8988T (cell line): Measurements from ENCODE around the gene RASA4B.
"Not testable (repeated sequence)": the region's sequence is repeated elsewhere in the genome, so short reads cannot be mapped to it uniquely, and the experiment has no call there.

Experiments used
- DNase-seq: peaks from one replicate; pipeline ENCODE4 v3.0.0; 2011

RASA4B gene

DNA sequence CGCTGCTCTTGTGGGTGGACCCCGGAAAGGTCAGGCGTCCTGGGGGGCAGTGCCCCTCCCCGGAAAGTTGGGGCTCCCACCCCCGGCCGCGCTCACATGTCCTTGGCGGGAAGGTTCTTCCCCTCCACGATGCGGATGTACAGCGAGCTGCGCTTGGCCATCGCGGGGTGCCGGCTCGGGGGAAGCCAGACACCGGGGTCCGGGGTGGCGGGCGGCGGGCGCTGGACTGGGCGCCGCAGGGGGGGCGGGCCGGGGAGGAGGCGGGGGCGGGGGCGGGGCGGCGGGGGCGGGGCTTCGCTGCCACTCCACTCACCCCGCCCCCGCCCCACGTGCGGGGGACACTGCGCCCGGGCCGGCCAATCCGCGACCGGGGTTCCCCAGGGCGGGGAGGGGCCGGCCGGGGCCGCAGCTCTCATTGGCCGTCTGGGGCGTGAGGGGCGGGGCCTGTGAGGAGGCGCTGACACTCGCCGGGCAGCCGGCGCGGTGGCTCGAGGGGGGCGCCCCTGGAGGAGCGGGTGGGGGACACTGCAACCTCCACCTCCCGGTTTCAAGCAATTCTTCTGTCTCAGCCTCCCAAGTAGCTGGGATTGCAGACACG, at the start of gene RASA4B:
Gene RASA4B (minus strand): TSS at position 228 of the 598 bp plus-strand sequence. CDS start 67 bp downstream, at position 161.
- not testable (repeated sequence) for DNase-seq

DNA sequence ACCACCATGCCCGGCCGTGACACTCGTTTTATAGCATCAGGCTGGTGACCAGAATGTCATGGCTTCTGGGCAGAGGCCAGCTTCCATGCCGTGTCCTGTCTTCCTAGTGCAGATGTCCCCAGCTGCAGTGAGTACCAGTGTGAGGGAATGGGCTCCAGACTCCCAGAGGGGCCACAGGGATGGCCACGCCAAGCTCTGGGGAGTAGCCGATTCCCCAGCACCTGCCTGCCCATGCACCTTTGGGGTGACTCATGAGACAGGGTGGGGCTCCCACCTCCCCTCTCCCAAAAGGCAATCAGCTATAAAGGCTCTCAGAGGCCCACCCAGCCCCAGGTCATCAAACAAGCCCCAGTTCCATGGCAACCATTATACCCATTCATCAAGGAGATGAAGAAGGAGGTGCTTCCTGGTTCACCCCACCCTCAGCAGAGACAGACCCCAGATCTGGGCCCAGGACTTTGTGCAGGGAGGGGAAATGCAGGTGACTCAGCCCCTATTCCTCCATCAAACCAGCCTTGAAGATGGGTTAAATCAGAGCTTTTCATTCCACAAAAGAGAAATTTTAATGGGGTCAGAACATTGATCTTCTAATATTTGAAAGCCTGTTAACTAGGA, 33.3 kb upstream of the RASA4B start, which contains the start of gene SPDYE2:
Gene SPDYE2 (plus strand): TSS at position 419 of the 615 bp plus-strand sequence. CDS start 2,030 bp downstream, outside the sequence.
- not testable (repeated sequence) for DNase-seq

DNA sequence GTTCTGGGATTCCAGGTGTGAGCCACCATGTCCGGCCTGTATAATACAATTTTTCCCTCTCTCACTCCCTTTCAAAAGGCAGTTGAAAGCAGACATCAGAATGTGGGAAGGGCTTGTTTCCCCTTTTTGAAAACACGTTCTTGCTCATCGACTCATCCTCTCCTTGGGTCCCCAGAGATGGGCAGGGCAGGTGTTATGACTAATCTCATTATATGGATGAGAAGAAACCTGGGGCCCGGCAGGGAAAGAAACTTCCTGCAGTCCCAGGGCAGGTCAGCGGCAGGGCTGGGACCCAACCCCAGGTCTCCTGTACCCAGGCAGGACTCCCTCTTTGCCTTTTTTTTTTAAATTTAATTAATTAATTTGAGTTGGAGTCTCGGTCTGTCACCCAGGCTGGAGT, 28.8 kb upstream of the RASA4B start:
- not testable (repeated sequence) for DNase-seq

DNA sequence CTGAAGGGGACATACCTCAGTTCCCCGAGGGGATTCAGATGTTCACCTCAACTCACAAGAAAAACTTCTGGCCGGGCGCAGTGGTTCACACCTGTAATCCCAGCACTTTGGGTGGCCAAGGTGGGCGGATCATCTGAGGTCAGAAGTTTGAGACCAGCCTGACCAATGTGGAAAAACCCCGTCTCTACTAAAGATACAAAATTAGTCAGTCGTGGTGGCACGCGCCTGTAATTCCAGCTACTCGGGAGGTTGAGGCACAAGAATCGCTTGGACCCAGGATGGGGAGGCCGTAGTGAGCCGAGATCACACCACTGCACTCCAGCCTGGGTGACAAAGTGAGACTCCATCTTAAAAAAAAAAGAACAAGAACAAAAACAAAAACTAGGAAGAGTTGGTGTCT, 27.7 kb upstream of the RASA4B start:
- DNase-seq, result not testable (repeated sequence)

DNA sequence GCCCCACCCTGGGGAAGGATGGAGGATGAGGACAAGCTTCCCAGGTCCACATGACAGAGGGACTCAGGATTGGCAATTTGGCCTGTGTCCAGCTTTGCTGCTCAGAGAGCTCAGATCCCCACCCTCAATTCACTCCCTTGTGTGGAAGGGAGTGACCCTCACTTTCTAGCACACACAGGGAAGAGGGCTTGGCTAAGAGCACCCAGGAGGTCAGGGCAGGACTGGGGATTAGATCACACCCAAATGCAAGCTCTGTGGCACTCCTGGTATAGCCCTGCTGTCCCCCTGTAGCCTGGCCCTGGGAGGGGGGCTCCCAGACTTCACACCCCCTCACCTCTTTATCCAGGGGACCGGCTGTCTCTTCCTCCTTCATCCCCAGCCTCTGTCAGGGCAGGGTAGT, 26.8 kb upstream of the RASA4B start:
- DNase-seq, result not testable (repeated sequence)

DNA sequence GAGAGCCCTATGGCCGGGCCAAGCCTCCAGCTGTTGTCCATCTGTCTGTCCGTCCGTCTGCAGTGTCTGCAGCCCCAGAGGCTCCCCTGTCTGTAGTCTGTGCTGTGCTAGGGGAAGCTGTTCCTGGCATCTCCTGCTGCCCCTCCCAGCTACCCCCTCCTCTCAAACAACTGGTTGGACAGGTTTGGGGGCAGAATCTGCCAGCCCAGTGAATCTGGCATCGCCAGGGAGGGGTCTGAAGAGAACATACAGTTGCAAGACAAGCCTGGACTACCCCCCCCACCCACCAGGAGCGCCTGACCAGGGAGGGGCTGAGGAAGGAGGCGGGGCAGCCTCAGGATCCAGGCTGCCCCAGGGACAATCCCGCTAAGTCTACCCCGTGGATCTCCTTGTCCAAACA, 26.0 kb upstream of the RASA4B start, which contains the start of gene UPK3BL2:
Gene UPK3BL2 (minus strand): TSS at position 101 of the 400 bp plus-strand sequence. CDS start 60 bp downstream, at position 41.
- not testable (repeated sequence) for DNase-seq

DNA sequence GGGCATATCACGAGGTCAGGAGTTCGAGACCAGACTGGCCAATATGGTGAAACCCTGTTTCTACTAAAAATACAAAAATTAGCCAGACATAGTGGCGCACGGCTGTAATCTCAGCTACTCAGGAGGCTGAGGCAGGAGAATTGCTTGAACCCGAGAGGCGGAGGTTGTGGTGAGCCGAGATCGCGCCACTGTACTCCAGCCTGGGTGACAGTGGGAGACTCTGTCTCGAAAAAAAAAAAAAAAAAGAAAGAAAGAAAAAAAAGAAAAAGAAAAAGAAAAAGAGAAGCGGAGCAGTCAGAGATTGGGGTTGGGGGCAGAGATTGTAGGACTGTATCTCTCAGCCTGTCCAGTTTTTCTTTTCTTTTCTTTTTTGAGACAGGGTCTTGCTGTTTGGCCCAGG, 25.2 kb upstream of the RASA4B start:
- not testable (repeated sequence) for DNase-seq

DNA sequence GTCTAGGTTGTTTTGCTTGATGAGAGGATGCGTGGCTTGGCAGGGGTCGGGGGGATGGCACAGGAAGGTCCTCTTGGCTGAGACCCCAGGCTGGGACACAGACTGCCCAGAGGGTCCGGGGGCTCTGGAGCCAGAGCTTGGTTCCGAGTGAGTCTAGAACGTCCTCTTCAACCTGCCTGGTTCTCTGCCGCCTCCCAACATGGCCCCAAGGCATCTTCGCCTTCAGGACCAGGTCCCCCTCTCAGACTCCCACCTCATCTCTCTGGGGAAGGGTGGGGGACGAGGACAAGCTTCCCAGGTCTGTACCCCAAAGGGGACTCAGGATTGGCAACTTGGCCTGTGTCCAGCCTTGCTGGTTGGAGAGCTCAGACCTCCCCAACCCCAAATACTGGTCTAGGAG, 24.5 kb upstream of the RASA4B start:
- DNase-seq, result not testable (repeated sequence)

DNA sequence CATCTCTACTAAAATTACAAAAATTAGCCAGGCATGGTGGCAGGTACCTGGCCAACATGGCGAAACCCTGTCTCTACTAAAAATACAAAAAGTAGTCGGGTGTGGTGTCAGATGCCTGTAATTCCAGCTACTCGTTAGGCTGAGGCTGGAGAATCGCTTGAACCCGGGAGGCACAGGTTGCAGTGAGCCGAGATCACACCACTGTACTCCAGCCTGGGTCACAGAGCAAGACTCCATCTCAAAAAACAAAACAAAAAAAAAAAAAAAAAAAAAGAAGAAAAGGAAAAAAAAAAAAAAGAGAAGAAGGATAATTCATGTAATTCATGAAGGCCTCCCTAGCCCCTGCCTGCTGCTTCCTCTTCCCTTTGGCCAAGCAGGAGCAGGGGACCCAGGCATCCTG, 23.0 kb upstream of the RASA4B start:
- DNase-seq, result not testable (repeated sequence)

DNA sequence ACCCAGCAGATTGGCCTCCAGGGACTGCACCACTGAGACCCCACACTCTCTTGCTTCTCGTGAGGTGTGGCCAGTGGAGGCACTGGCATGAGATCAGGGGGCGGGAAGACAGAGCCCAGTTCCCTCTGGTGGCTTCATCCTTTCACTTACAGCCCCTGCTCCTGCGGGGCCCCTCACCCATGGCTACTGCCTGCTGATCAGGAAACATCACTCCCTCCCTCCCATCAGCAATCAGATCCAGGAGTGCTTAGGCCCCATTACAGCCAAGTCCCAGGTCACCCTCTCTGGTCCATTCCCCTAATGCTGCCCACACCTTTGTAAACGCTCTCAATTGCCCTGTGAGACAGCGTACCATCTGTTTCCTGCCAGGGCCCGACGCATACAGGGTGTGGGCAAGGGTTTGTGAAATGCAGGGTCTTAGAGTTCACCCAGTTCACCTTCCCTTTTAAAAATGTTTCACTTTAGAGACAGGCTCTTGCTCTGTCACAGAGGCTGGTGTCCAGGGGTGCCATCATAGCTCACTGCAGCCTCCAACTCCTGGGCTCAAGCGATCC, 17.6 kb upstream of the RASA4B start:
- not testable (repeated sequence) for DNase-seq

DNA sequence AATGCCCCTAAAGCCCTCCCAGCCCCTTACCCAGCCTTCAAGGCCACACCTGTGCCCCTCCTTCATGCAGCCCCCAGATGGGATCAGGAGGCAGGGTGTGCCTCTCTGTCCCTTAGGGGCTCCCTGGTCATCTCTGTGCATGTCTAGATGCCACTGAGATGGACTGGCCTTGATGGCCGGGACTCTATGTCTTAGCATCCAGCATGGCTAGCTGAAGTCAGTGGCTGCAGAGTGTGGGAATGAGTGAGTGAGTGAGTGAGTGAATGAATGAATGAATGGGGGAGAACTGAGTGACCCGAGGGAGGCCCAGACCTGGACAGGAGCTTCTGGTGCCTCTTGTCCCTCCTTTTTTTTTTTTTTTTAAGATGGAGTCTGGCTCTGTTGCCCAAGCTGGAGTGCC, 14.6 kb upstream of the RASA4B start:
- not testable (repeated sequence) for DNase-seq

DNA sequence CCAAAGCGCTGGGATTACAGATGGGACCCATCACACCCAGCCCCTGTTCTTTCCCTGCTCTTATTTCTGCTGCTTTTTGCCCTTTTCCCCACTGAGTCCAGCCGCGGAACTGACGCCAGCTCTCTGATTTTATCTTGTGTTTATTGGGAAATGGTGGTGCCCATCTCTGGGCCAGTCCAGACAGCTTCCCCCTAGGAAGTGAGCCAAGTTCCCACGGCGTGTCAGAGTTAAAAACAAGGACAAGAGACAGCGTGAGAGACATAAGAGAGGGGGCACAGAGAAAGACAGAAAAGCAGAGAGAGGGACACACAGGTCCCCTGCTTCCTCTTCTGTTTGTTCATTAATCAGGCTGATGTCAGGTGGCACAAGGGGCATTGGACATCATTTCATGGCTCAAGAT, 14.0 kb upstream of the RASA4B start:
- not testable (repeated sequence) for DNase-seq

DNA sequence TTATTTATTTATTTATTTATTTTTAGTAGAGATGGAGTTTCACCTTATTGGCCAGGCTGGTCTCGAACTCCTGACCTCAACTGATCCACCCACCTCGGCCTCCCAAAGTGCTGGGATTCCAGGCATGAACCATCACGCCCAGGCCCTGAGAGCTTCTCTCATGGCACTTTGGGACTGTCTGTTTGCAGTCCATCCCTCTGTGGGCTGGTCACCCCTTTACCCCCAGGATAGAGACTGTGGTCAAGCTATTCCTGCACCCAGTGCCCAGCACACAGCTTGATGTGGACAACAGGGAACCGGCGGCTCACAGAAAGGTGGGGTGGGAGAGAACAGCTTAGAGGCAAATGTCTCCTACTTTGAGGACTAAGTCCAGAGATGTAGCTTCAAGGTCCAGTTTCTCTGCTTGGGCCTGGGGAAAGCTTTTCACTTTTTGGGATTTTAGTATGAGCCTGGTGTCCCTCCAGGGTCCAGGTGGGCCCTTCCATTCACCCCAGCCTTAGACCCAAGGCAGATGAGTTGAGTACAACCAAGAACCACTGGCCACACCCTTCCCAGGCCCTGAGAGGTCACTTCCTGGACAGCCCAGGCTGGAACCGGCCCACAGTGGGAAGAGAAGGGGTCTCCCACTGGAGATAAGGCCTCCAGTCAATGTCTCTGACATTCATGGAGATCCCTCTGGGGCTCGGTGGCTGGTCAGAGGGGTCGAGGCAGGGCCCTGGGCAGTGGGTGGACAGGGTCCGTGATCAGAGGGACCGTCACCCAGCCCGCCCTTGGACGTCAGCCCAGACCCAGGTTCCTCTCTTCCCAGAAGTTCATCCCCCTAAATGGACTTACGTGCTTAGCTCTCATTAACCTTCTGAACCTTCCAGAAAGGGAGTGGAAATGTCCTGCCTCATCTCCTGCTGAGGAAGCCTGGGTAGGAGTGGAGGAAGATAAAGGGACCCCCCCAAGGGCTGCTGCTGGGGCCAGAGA, 10.5 kb upstream of the RASA4B start:
- not testable (repeated sequence) for DNase-seq

DNA sequence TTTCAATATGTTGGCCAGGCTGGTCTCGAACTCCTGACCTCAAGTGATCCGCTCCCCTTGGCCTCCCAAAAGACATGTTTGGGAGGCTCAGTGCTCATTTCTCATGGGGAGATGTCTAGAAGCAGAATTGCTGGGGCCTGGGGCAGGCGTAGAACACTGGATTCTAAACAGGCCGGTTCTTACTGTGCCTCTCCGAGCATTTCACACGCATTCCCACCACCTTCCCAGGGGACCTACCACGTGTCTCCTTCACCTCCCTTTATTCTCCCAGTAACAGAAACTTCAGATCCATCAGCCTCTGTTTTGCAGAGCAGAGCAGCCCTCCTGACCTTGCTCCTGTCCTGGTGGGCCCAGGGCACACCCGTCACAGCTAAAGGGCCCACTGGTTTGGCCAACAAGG, 9.6 kb upstream of the RASA4B start:
- DNase-seq, result not testable (repeated sequence)

DNA sequence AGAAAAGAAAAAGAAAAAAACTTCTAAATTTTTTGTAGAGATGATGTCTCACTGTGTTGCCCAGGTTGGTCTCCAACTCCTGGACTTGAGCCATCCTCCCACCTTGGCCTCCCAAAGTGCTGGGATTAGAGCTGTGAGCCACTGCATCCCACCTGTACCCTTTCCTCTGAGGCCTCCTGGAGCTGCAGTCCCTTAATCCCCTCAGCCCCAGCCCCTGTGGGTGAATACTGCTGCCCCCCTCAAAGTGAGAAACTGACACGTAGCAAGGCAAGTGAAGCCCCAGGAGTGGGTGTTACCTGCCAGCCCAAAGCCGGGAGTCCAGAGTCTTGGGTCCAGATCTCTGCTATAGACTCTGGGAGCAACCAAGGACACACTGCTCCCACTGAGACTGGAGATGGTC, 7.2 kb upstream of the RASA4B start:
- not testable (repeated sequence) for DNase-seq

DNA sequence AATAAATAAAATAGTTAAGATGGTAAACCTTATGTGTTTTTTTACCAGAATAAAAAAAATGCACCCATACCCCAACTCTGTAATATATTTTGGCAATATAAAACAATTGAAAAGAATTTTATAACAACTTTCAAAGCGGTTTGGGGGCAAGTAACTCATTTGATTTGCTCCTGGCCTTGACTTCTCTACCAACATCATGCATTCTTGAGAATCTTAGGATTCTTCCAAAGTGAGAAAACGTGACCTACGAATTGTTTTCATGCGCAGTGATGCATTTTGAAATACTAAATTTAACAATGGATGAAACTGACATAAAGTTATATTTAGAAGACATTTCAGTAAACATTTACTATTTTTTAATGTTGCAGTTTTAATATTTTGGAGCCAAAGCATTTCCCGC, 3.2 kb upstream of the RASA4B start:
- not testable (repeated sequence) for DNase-seq

DNA sequence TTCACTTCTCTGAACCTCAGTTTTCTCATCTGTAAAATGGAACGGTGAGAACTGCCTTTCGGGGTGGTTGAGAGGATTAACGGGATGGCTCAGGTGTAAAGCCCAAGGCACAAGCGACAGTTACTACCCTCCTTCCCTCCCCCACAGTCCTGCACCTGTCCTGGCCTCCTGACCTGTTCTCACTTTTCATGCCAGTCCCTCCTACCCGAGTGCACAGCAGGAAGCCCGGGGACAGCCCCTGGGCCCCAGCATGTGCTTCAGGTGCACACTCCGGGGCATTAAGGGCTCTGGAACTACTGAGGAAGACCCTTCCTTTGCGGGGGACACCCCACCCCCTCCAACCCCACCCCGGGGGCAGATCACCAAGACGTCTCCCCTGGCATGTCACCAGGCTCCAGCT, 626 bp downstream of the RASA4B start:
- not testable (repeated sequence) for DNase-seq

DNA sequence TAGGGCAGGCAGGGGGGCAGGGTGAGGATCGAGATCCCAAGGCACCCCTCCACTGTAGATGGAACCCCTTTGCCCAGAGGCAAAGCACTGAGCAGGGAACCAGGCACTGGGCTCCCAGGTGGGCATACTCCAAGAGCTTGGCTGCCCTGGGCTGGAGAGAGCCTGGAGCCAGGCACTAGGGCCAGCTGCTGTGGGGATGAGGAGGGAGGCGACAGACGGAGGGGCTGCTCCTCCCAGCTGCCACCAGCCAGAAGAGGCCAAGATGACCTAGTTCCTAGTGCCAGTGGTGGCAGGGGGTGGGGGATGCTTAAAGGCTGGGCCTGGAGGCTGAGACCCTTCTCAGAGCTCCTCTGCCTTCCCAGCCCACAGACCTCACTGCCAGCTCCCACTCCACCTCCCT, 1.7 kb downstream of the RASA4B start:
- not testable (repeated sequence) for DNase-seq

DNA sequence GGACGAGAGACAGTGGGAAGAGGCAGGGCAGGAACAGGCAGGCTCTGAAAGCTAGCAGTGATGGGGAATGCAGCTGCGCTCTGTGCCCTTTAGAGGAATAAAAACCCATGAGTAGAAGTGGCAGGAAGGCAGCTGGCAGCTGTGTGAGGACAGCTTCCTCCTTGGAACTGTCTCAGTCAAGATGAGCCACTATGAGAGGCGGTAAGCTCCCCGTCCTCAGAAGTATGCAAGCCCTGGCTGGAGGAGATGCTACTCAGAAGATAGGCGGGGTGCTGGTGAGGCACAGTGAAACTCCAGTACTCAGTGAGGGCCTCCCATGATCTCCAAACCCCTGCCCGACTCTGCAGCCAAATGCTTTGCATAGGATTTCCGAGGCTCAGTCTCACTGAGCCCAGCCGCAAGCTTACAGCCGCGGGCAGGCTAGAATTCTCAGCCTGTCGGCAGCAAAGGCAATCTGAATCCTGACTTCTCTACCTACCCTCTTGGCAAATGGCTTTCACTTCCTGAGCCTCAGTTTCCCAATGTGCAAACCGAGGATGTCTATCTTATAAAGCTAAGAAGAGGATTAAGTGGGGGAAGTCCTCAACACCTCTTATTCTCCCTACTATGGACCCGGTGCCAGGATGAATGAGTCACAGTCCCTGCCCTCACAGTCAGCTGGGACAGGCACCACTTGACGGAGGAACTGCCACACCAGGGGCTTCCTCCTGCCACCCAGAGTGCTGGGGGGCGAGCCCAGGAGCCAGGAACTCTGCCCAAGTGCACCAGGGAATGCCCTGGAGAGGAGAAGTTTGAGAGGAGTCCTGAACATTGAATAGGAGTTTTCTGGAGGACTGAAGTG, 2.5 kb downstream of the RASA4B start:
- DNase-seq, result not testable (repeated sequence)

DNA sequence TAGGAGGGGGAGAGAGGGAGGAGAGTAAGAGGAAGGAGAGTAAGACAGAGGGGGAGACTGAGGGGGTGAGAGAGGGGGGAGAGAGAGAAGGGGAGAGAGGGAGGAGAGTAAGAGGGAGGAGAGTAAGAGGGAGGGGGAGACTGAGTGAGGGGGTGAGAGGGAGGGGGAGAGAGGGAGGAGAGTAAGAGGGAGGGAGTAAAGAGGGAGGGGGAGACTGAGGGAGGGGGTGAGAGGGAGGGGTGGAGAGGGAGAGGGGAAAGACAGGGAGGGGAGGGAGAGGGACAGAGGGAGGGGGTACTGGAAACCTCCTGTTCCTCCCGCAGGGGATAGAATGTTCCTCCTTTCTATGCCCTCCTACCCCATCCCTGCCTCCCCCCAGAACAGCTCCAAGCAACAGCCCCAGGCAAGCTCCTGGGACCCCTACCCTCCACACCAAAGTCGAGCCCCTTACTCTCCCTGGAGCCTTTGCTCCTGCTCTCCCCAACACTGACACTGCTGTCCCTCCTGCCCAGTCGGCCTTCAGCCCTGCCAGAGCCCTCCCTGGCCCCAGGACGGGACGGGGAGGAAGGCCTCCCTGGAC, 4.8 kb downstream of the RASA4B start:
- not testable (repeated sequence) for DNase-seq

DNA sequence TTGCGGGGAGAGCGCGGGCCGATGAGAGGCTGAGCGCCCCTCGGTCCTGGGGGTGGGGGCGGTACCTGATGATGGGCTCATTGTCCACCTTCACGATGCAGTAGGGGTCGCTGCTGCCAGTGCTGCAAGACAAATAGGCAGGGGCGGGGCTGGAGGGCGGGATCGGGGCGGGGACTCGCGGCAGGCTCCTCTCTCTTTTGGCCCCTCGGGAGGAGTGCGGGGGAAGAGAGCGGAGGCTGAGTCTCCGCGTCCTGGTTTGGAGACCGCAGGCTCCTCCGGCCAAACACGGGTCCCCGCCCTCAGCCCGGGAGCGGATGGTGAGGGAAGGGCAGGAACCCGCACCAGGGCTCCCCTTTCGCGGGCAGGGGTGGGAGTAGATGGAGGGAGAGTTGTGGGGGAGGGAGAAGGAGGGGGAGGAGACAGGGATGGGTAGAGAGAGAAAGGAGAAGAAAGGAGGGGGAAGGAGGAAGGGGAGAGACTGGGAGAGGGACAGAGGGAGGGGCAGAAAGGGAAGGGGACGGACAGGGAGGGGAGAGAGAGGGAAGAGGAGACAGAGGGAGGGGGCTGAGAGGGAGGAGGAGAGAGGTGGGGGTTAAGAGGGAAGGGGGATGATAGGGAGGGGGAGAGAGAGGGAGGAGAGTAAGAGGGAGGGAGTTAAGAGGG, 5.6 kb downstream of the RASA4B start:
- DNase-seq, result not testable (repeated sequence)
